Testis (tissue), 2 donors: ENCODE results near the gene FHAD1.

Experiments
- CTCF ChIP-seq, 3 experiments: fragments of 450-650 bp in 2 of 3; fragments of 200-600 bp in 1 of 3; sonication (generic) in 1 of 3; IDR thresholded peaks; one replicate each; pipeline ENCODE4 v1.5.1; 2016 to 2019; ENCODE audit warnings: antibody characterized with exemption in 3 of 3, mild to moderate bottlenecking in 2 of 3, moderate library complexity in 1 of 3
- POLR2A ChIP-seq: fragments of 450-650 bp; IDR thresholded peaks from one replicate; pipeline ENCODE4 v1.6.1; 2017; ENCODE audit warnings: antibody characterized with exemption, mild to moderate bottlenecking, moderate library complexity

DNA sequence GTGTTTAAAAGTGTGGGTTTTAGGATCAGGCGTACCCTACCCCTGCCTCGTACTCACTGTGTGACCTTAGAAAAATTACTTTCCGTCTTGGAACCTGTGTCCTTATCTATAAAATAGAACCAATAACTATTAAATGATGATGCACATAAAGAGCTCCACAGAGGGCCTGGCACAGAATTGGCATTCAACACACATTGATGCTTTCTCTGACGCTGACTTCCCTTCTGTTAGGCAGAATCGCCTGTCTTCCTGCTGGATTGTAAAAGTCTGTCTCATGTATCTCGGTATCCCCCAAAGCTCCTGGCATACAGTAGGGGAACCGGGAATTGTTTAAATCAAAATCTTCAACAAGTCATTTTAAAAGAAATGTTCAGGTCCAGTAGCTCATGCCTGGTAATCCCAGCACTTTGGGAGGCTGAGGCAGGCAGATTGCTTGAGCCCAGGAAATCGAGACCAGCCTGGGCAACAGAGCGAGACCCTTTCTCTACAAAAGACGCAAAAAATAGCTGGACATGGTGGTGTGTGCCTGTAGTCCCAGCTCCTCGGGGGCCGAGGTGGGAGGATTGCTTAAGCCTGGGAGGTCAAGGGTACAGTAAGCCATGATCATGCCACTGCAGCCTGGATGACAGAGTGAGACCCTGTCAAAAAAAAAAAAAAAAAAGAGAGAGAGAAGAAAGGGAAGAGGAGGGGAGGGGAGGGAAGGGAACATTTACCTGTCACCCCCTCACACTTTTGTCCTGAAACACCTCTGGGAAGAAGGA lies 41.3 kb upstream of the FHAD1 start:
- TF ChIP-seq CTCF (IDR thresholded peaks at IDR 0.05) (no peak), POLR2A (no peak)
